HEK293T (cell line): ENCODE measurements around the gene BTBD10.
"Not testable (repeated sequence)": the region's sequence is repeated elsewhere in the genome, so short reads cannot be mapped to it uniquely, and the experiment has no call there.

Experiments
- CTCF ChIA-PET: fragments of 350-600 bp; formaldehyde crosslinking; extraction: SDS; loops from one replicate; lab custom pipeline; 2021; ENCODE audit warnings: antibody characterized with exemption, inconsistent platforms; lab: Yijun Ruan, JAX
- POLR2A ChIA-PET: fragments of 350-600 bp; formaldehyde crosslinking; extraction: SDS; loops from one replicate; lab custom pipeline; 2020; ENCODE audit warnings: antibody characterized with exemption, inconsistent platforms; lab: Yijun Ruan, JAX
- DNase-seq: peaks from one replicate; pipeline ENCODE4 v3.0.0; 2012; ENCODE audit warnings: mixed read lengths; ENCODE audit errors: extremely low spot score
- ARNT ChIP-seq: fragments of 450-650 bp; IDR thresholded peaks from 2 replicates; pipeline ENCODE4 v1.6.1; 2017; ENCODE audit warnings: mild to moderate bottlenecking
- BHLHE40 ChIP-seq: fragments of 450-650 bp; IDR thresholded peaks from 2 replicates; pipeline ENCODE4 v1.6.1; 2016; ENCODE audit warnings: mild to moderate bottlenecking, moderate library complexity, borderline replicate concordance
- CTBP1 ChIP-seq: fragments of 450-650 bp; IDR thresholded peaks from 2 replicates; pipeline ENCODE4 v1.6.1; 2016; ENCODE audit warnings: borderline replicate concordance
- ELF4 ChIP-seq: fragments of 450-650 bp; IDR thresholded peaks from 2 replicates; pipeline ENCODE4 v1.6.1; 2017; ENCODE audit warnings: antibody characterized with exemption
- FOXA1 ChIP-seq: fragments of 450-650 bp; IDR thresholded peaks from 2 replicates; pipeline ENCODE4 v1.6.1; 2016; ENCODE audit warnings: mild to moderate bottlenecking
- FOXK2 ChIP-seq: fragments of 450-650 bp; IDR thresholded peaks from 2 replicates; pipeline ENCODE4 v1.6.1; 2016; ENCODE audit warnings: mild to moderate bottlenecking
- FOXM1 ChIP-seq: fragments of 450-650 bp; IDR thresholded peaks from 2 replicates; pipeline ENCODE4 v1.6.1; 2017; ENCODE audit warnings: mild to moderate bottlenecking, borderline replicate concordance
- HDGF ChIP-seq: fragments of 450-650 bp; IDR thresholded peaks from 2 replicates; pipeline ENCODE4 v1.6.1; 2017; ENCODE audit warnings: antibody characterized with exemption, borderline replicate concordance
- L3MBTL2 ChIP-seq: fragments of 450-650 bp; conservative IDR thresholded peaks from 2 replicates; pipeline ENCODE4 v1.6.1; 2016; ENCODE audit warnings: mild to moderate bottlenecking
- LEF1 ChIP-seq: fragments of 450-650 bp; IDR thresholded peaks from 2 replicates; pipeline ENCODE4 v1.6.1; 2017; ENCODE audit warnings: mild to moderate bottlenecking, borderline replicate concordance
- NFRKB ChIP-seq: fragments of 450-650 bp; IDR thresholded peaks from 2 replicates; pipeline ENCODE4 v1.6.1; 2016; ENCODE audit warnings: mild to moderate bottlenecking, moderate library complexity
- PKNOX1 ChIP-seq: fragments of 450-650 bp; IDR thresholded peaks from 2 replicates; pipeline ENCODE4 v1.6.1; 2016
- SP1 ChIP-seq: fragments of 450-650 bp; IDR thresholded peaks from 2 replicates; pipeline ENCODE4 v1.6.1; 2017
- SUZ12 ChIP-seq: fragments of 450-650 bp; IDR thresholded peaks from 2 replicates; pipeline ENCODE4 v1.6.1; 2016; ENCODE audit warnings: mild to moderate bottlenecking
- TARDBP ChIP-seq: fragments of 450-650 bp; IDR thresholded peaks from 2 replicates; pipeline ENCODE4 v1.6.1; 2016
- ZNF384 ChIP-seq: fragments of 450-650 bp; IDR thresholded peaks from 2 replicates; pipeline ENCODE4 v1.6.1; 2016

BTBD10 gene

DNA sequence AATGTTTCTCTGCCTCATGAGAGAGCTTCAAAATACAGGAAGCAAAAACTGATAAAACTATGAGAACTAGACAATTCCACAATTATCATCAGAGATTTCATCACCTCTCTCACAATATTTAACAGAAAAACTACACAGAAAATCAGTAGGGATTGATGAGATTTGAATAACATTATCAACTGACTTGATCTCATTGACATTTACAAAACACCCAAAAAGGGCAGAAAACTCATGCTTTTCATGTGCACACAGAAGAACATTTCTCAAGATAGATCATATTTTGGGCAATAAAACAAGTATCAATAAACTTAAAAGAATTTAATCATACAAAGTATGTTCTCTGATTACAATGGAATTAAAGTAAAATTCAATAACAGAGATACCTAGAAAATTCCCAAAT lies 35.6 kb downstream of the BTBD10 start:
- no peak for DNase-seq
- TF ChIP-seq TARDBP (no peak), ELF4 (no peak), SUZ12 (no peak), PKNOX1 (no peak), ZNF384 (no peak), BHLHE40 (no peak), FOXA1 (no peak)
- ChIA-PET POLR2A (no interaction called here), CTCF (no interaction called here)

GRCh38 chr11:13423372-13423771 lies 39.6 kb downstream of the BTBD10 start:
- CTCF ChIA-PET: no interaction called here
- no peak for TF ChIP-seq SUZ12
- no peak for TF ChIP-seq SP1
- no peak for TF ChIP-seq FOXA1
- TF ChIP-seq ZNF384: no peak
- TF ChIP-seq FOXK2: no peak
- no peak for TF ChIP-seq L3MBTL2
- TF ChIP-seq ARNT: no peak
- TF ChIP-seq PKNOX1: no peak
- no peak for DNase-seq
- POLR2A ChIA-PET: no interaction called here

- no peak for DNase-seq
- TF ChIP-seq SUZ12: no peak
- TF ChIP-seq PKNOX1: no peak
- no peak for TF ChIP-seq ARNT
- TF ChIP-seq ELF4: no peak
- TF ChIP-seq LEF1: no peak
- no peak for TF ChIP-seq FOXA1
- TF ChIP-seq SP1: no peak
- no peak for TF ChIP-seq FOXK2
- TF ChIP-seq ZNF384: no peak
- no peak for TF ChIP-seq FOXM1
- no peak for TF ChIP-seq L3MBTL2
- TF ChIP-seq NFRKB: no peak
- no peak for TF ChIP-seq TARDBP
- CTCF ChIA-PET: no interaction called here
- POLR2A ChIA-PET: no interaction called here
Measured at GRCh38 chr11:13421561-13421960, 41.5 kb downstream of the BTBD10 start.

DNA sequence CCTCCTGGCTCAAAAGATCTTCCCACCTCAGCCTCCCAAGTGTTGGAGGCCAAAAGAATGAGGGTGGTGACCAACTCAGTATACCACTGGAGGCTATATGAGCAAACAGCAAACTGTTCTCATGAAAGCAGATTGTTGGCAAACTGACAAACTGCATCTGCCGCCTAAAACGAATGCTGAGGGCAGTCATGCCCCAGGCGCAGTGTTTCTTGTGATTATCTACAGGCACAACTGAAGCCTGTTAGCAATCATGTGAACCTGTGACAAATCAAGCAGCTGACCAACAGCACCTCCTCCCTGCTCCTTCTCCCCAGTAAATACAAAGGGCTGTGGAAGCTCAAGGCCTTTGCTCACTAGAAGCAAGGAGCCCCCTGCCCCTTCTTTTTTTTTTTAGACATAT lies 47.8 kb downstream of the BTBD10 start:
- DNase-seq: no peak
- CTCF ChIA-PET: no interaction called here
- no peak for TF ChIP-seq TARDBP
- TF ChIP-seq FOXK2: no peak
- no peak for TF ChIP-seq LEF1
- TF ChIP-seq SP1: no peak
- TF ChIP-seq NFRKB: no peak
- TF ChIP-seq FOXA1: no peak
- POLR2A ChIA-PET: no interaction called here

DNA sequence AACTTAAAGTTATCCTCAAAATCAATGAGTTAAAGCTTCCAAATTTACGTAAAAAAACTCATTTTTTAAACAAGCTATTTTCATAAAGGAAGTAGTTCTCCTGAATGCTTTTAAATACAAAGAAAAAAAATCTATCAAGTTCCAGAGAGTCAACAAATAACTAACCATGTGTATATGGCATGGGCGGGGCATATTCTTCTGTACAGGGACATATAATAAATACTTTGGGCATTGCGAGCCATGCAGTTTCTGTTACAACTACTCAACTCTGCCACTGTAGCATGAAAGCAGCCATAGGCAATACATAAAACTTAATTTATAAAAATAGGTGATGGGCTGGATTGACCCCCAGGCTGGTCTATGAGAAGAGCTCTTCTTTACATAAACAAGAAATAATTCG lies 57.8 kb downstream of the BTBD10 start:
- DNase-seq: no peak
- POLR2A ChIA-PET: no interaction called here
- CTCF ChIA-PET: no interaction called here
- TF ChIP-seq L3MBTL2 (no peak), PKNOX1 (no peak), BHLHE40 (no peak), FOXM1 (no peak), HDGF (no peak), NFRKB (no peak), LEF1 (no peak), SUZ12 (no peak), SP1 (no peak), TARDBP (no peak), ARNT (no peak), FOXA1 (no peak), FOXK2 (no peak), ELF4 (no peak), ZNF384 (no peak), CTBP1 (no peak)

DNA sequence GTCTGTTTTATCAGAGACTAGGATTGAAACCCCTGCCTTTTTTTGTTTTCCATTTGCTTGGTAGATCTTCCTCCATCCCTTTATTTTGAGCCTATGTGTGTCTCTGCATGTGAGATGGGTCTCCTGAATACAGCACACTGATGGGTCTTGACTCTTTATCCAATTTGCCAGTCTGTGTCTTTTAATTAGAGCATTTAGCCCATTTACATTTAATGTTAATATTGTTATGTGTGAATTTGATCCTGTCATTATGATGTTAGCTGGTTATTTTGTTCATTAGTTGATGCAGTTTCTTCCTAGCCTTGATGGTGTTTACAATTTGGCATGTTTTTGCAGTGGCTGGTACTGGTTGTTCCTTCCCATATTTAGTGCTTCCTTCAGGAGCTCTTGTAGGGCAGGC lies 64.7 kb downstream of the BTBD10 start:
- POLR2A ChIA-PET, CTCF ChIA-PET, DNase-seq: not testable (repeated sequence)

DNA sequence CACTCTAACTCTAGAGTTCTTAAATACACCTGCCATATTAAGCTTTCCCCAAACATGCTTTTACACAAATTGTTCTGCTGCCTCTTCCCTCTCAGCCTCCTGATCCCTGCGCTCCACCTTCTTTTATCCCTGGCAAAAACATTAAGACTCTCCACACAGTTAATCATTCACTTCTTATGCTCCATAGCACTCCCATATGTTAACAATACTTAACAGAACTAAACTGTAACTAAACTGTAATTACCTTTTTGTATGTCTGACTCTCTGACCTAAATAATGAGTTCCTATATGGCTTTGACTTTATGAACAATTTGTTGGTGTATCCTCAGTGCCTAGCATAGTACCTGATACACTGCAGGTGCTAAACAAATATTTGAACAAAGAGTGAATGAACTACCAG lies 71.8 kb downstream of the BTBD10 start:
- ChIA-PET POLR2A (interaction anchor here (0.5 kb wide), 1 partner anchor 539 kb away, joined by 3 read pairs; no protein-coding TSS in a partner anchor), CTCF (no interaction called here)
- no peak for DNase-seq
- TF ChIP-seq LEF1 (no peak), L3MBTL2 (no peak), ELF4 (no peak), FOXM1 (no peak), BHLHE40 (no peak), NFRKB (no peak), ZNF384 (no peak)
